T-helper 9 cell (primary cell): ENCODE results near the gene WDR81.
"Not testable (repeated sequence)": the region's sequence is repeated elsewhere in the genome, so short reads cannot be mapped to it uniquely, and the experiment has no call there.

Source experiments
- DNase-seq: peaks from one replicate; pipeline ENCODE4 v3.0.0-alpha.2; 2020
- total RNA-seq, 2 donors: gene quantifications; one replicate each; lab custom pipeline; 2026; lab: John Stamatoyannopoulos, UW

WDR81 gene
- 93.2 to 180 reads per million in 2 donors for total RNA-seq

- peak; percentile 85 for DNase-seq
Measured at GRCh38 chr17:1724351-1724868, at the start of gene WDR81. Gene WDR81 (plus strand): TSS chr17:1724704. CDS start chr17:1724960, 256 bp downstream.

- DNase-seq: no peak
Measured at GRCh38 chr17:1676401-1676800, 48.1 kb upstream of the WDR81 start.

- no peak for DNase-seq
Measured at GRCh38 chr17:1683459-1683858, 41.0 kb upstream of the WDR81 start.

- peak; percentile 95 for DNase-seq
Measured at GRCh38 chr17:1684378-1685189, 39.9 kb upstream of the WDR81 start, which contains the start of gene PRPF8. Gene PRPF8 (minus strand): TSS chr17:1684867. CDS start chr17:1684571, 296 bp downstream.

- no peak for DNase-seq
Measured at GRCh38 chr17:1686086-1686485, 38.4 kb upstream of the WDR81 start.

DNA sequence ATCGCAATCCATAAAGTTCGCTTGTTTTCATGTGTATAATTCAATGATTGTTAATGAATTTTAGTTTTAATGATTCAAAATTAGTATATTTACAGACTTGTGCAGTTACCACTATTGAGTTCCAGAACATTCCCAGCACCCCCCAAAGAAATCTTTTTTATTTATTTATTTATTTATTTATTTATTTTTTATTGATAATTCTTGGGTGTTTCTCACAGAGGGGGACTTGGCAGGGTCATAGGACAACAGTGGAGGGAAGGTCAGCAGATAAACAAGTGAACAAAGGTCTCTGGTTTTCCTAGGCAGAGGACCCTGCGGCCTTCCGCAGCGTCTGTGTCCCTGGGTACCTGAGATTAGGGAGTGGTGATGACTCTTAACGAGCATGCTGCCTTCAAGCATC lies 36.1 kb upstream of the WDR81 start:
- not testable (repeated sequence) for DNase-seq

GRCh38 chr17:1690544-1691221 lies 33.8 kb upstream of the WDR81 start:
- no peak for DNase-seq

DNA sequence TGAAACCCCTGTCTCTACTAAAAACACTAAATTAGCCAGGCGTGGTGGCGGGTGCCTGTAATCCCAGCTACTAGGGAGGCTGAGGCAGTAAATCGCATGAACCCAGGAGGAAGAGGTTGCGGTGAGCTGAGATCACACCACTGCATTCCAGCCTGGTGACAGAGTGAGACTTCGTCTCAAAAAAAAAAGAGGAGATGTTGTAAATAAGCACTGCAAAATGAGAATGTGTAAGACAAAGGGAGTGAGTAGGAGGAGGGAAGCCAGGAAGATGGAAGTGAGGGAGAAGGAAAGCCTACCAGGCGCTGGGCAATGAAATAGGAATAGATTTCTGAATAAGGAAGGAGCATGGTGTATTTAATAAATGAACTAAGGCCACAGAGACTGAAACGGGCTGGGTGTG lies 31.2 kb upstream of the WDR81 start:
- no peak for DNase-seq

DNA sequence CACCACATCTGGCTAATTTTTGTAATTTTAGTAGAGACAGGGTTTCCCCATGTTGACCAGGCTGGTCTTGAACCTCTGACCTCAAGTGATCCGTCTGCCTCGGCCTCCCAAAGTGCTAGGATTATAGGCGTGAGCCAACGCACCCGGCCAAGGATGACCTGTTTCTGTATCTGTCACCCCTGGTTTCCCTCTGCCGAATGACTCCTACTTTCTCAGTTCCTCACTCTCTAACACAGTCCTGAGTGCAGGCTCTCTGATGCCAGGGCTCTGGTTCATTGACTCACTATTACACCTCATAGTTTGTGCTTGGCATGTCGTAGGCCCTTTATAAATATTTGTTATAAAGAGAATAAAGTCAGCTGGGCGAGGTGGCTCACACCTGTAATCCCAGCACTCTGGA lies 29.1 kb upstream of the WDR81 start:
- no peak for DNase-seq

DNA sequence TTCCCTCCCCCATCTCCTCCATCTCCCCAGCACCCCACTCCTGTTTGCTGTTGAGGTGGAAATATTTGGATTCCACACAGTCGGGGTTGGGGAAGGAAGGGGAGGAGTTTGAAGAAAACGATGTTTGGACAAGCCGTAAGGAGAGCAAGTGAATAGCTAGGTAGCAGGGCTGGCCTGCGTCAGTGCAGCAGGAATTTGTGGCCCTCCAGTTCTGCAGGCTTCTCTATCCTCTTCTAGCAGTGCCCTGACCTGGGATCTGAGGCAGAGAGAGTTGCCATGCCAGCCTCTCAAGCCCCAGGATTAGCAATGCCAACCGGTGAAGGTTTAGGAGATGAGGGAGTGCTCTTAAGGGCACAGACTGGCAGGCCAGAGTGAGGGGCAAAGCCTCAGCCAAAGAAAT lies 26.8 kb upstream of the WDR81 start:
- DNase-seq: no peak

DNA sequence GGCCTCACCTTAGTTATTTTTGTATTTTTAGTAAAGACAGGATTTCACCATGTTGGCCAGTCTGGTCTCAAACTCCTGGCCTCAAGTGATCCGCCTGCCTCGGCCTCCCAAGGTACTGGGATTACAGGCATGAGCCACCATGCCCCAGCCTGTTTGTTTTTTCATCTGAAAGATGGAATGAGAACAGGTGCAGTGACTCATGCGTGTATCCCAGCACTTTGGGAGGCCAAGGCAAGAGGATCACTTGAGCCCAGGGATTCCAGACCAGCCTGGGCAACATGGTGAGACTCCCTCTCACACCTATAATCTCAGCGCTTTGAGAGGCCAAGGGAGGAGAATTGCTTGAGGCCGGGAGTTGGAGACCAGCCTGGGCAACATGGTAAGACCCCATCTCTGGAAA lies 24.6 kb upstream of the WDR81 start:
- not testable (repeated sequence) for DNase-seq

GRCh38 chr17:1703063-1703462 lies 21.4 kb upstream of the WDR81 start:
- DNase-seq: no peak

DNA sequence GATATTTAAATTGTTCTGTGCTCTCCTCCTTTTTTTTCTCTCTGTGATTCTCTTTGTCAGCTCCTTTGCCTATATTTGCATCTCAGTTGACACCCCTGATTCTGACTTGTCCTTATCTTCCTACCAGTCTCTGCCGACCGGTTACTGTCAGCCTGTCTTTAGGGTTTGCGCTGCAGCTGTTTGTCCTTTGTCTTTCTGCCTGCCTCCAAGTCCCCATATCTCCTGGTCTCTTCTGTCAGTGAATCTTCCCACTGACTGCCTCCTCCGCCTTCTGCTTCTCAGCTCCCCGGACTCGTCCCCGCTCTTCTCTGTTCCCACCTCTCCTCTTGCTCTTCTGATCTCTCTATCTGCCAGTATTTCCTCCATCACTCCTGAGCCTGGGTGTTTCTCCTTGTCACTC lies 19.5 kb upstream of the WDR81 start:
- no peak for DNase-seq

GRCh38 chr17:1707107-1707506 lies 17.4 kb upstream of the WDR81 start:
- DNase-seq: no peak

- not testable (repeated sequence) for DNase-seq
Measured at GRCh38 chr17:1708791-1709346, 15.6 kb upstream of the WDR81 start.

DNA sequence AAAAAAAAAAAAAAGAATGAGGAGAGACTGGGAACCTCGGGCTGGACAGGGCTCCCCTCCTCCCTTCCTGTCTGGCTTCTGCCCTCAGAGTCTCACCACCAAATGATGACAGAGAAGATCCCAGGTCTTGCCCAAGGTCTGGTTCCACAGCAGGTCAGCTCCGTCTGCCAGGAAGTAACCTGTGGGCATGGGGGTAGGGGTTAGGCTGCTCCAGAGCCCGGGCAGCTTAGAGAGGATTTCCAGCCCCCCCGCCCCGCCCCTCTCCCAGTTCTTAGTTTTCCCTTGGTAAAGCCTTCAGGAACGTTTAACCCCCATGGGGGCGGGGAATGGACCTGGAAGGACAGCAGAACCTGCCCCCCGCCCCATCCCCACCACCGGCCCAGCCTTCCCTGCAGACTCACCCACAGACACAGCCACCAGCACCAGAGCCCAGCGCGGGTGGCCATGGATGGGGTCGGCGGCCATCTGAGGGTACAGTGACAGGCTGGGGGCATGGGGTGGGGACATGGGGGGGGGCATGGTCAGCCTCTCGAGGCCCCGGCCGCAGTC lies 15.0 kb upstream of the WDR81 start:
- DNase-seq: no peak

GRCh38 chr17:1709971-1710806 lies 14.3 kb upstream of the WDR81 start, which contains the start of gene TLCD2:
Gene TLCD2 (minus strand): TSS chr17:1710377. CDS start chr17:1710242, 135 bp downstream.
- no peak for DNase-seq

- no peak for DNase-seq
Measured at GRCh38 chr17:1710807-1711553, 13.5 kb upstream of the WDR81 start.

DNA sequence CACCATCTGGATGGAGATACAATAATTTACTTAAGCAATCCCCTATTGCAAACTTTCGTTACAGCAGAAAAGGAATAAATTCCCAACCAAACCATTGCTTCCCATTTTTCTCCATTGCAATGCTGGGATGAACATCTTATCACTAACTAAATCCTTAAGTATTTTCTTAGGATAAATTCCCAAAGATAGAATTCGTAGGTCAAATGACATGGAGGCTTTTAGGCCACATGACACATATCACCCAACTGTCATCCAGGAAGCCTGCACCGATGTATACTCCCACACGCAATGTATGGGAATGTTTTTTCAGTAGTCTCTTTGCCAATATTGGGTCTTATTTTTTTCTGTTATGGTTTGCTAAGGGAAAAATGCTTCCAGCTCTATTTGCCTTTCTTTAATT lies 12.7 kb upstream of the WDR81 start:
- DNase-seq: no peak

GRCh38 chr17:1712271-1712670 lies 12.2 kb upstream of the WDR81 start:
- no peak for DNase-seq

DNA sequence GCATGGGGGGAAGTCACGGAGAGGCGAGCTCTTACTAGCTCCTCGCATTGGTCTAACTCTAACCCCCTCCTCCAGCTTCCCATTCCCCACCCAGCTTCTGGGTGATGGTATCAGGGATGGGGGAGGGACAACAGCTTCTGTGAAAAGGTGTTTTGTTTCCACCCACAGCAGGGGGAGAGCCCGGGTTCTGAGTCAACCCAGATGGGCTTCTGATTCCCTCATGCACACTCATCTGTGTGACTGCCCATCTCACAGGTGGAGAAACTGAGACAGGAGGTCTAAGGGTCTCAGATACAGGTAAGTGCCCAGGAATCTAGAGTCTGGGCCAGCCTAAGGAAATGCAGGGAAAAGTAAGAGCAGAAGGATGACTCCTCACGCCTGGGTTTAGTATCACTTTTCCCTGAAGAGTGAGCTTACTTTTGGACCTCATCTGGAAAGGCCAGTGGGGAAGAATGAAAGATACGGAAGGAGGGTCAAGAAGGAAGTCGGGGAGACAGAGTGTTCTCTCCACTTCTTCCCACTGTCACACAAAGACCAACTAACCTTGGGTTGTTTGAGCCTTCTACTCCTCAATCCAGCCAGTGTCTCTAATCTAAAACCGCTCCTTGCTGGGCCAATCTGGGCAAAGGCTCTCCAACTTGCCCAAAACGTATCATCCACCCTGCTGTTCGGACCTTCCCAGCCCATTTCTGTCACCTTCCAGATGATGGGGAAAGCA lies 11.2 kb upstream of the WDR81 start:
- DNase-seq: no peak
